Lower leg skin (tissue), 4 donors: ENCODE measurements around the gene AVEN. TPM values are rescaled to one million over a fixed set of nuclear protein-coding genes. Genes with fewer than 3 reads are reported as not detected.

Experiments used
- DNase-seq, 2 donors: peaks; one replicate each; pipeline ENCODE4 v3.0.0-alpha.2; 2019; ENCODE audit warnings: low spot score in 2 of 2
- H3K4me3 ChIP-seq: fragments of 200-600 bp; sonication (generic); 2 replicates; pipeline ENCODE4 v1.5.1; 2017; ENCODE audit warnings: mild to moderate bottlenecking, low read depth; ENCODE audit not compliant: poor library complexity, severe bottlenecking
- CTCF ChIP-seq, 3 donors: fragments of 450-650 bp; IDR thresholded peaks; one replicate each; pipeline ENCODE4 v1.5.1; 2016; ENCODE audit warnings: antibody characterized with exemption in 3 of 3, mild to moderate bottlenecking in 3 of 3, moderate library complexity in 2 of 3
- POLR2A ChIP-seq, 2 donors: fragments of 450-650 bp; IDR thresholded peaks; one replicate each; pipeline ENCODE4 v1.6.1; 2016 to 2017; ENCODE audit warnings: antibody characterized with exemption in 2 of 2, mild to moderate bottlenecking in 1 of 2, moderate library complexity in 1 of 2
- WGBS, 2 donors: methylation state at CpG; one replicate each; pipeline ENCODE4 v1.1.5; 2018; 5-methylcytosine and 5-hydroxymethylcytosine counted together
- intact Hi-C: fragments of 100-400 bp; cut with DNase I; formaldehyde crosslinking; loops from one replicate; pipeline ENCODE4 v1.15.0; 2023; ENCODE audit warnings: low total_unique reads
- total RNA-seq, 4 donors: library from RNA; depleted of rRNA; stranded (reverse); fragments of >200 nt; gene quantifications; one replicate each; pipeline ENCODE4 v1.1.0, GENCODE V29; 2016

AVEN gene
- total RNA-seq, 4 donors from 2014 or later, result 9.7 to 17.0 (median 12.9) TPM

DNA sequence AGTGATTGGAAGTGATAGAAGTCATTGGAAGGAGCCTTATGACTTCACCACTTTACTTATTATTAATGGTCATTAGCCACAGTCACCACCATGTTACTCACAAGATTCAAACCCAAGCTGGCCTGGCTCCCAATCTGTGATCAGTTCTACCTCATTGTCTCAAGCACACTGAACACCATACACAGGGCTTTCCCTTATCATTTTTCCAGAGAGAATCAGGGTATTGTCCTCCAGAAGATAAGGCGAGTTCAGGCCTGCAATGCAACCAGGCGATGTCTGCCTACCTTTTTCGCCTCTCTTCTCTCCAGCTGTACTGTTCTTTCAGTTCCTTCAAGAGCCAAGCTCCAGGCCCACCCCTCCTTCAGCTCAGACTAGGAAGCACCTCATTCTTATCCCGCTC is 37.8 kb upstream of the AVEN start:
- 74 to 84% methylated on average over 4 of the region's 4 CpGs for WGBS, 2 donors
- TF ChIP-seq POLR2A (IDR thresholded peaks at IDR 0.05) (no peak), CTCF (IDR thresholded peaks at IDR 0.05) (no peak)
- no peak for DNase-seq
- no peak overlapping the region for H3K4me3 ChIP-seq
- intact Hi-C loops, result no loop called here

GRCh38 chr15:34070003-34070402 is 31.0 kb upstream of the AVEN start:
- DNase-seq, result no peak
- no peak for TF ChIP-seq CTCF (IDR thresholded peaks at IDR 0.05)
- TF ChIP-seq POLR2A (IDR thresholded peaks at IDR 0.05), result no peak
- intact Hi-C loops, result no loop called here
- no peak overlapping the region for H3K4me3 ChIP-seq
- WGBS, 2 donors, result 81 to 84% methylated on average over 6 of the region's 6 CpGs

DNA sequence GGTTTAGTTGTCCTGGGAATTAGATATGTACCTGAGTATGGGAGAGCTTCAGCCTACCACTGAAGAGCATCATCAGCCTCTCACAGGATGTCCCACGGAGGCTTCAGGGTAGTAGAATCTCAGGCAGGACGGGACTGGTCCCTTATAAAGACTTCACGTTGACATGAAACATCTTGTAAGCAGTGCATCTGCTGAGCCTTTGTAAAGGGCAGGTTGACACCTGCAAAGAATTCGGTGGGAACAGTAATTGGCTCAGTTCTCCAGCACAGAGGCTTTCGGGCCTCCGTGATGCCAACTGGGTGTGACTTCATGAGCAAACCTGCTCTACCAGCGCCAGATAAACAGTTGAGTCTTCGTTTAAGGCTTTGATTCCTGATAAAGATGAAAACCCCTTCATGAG is 26.9 kb upstream of the AVEN start:
- intact Hi-C loops, result loop anchor here (10.0 kb wide), 1 partner anchor 299 kb away; the partner anchor contains the start of gene LPCAT4
- DNase-seq, result peak in 1 of 2 donors; percentile 75

GRCh38 chr15:34065261-34065660 is 26.3 kb upstream of the AVEN start:
- WGBS, 2 donors, result 75 to 84% methylated on average over 3 of the region's 3 CpGs
- TF ChIP-seq CTCF (IDR thresholded peaks at IDR 0.05) (no peak), POLR2A (IDR thresholded peaks at IDR 0.05) (no peak)
- no peak overlapping the region for H3K4me3 ChIP-seq
- intact Hi-C loops, result loop anchor here (10.0 kb wide), 1 partner anchor 300 kb away; the partner anchor contains the start of gene LPCAT4
- DNase-seq, result no peak

More for the DNA sequence above, 26.9 kb upstream of the AVEN start:
- 41 to 58% methylated on average over 8 of the region's 8 CpGs for WGBS, 2 donors
- TF ChIP-seq CTCF (IDR thresholded peaks at IDR 0.05) (no peak), POLR2A (IDR thresholded peaks at IDR 0.05) (no peak)
- no peak overlapping the region for H3K4me3 ChIP-seq

- intact Hi-C loops, result loop anchor here (5.0 to 10.0 kb wide), 2 partner anchors 148 to 300 kb away; partner anchors contain the start of genes KATNBL1 and LPCAT4
These were observed 25.4 kb upstream of the AVEN start for GRCh38 chr15:34064438-34064837.

More at GRCh38 chr15:34064438-34064837, 25.4 kb upstream of the AVEN start:
- no peak overlapping the region for H3K4me3 ChIP-seq
- TF ChIP-seq POLR2A (IDR thresholded peaks at IDR 0.05) (no peak), CTCF (IDR thresholded peaks at IDR 0.05) (no peak)
- 0% methylated on average over 1 of the region's 1 CpG for WGBS, 2 donors
- no peak for DNase-seq
